Measurements from ENCODE around the gene STX11.
A peak's percentile ranks its signal among the peaks of the same experiment; 100 is the strongest.

- TF ChIP-seq CTCF (IDR thresholded peaks at IDR 0.05) (peak in 1 of 6 experiments; percentile 16), POLR2A (IDR thresholded peaks at IDR 0.05) (no peak)
Measured at GRCh38 chr6:144213315-144213714, 63.0 kb downstream of the STX11 start.
